K562 (cell line): Measurements from ENCODE around the gene MTCH2. TPM values are rescaled to one million over a fixed set of nuclear protein-coding genes. Genes with fewer than 3 reads are reported as not detected.

Experiments
- ATAC-seq: fragments of 200-7000 bp; cut with Tn5 transposase; 3 replicates; pipeline ENCODE4 v1.9.1; 2020; ENCODE audit warnings: moderate library complexity
- BruUV-seq: library from RNA; stranded (reverse); fragments of 400-500 nt; replicated peaks from 2 replicates; lab custom pipeline; 2021; lab: Mats Ljungman, UMichigan
- CTCF ChIA-PET: fragments of 300-600 bp; formaldehyde crosslinking; extraction: SDS; loops from one replicate; lab custom pipeline; 2021; ENCODE audit warnings: low intra/inter-chr PET ratio; lab: Yijun Ruan, JAX
- POLR2A ChIA-PET: fragments of 300-600, 350-650 bp; sonication (Branson Sonifier 250); formaldehyde crosslinking; extraction: SDS; loops from one replicate; lab custom pipeline; 2021; ENCODE audit warnings: antibody characterized with exemption, inconsistent platforms; lab: Yijun Ruan, JAX
- DNase-seq, 4 experiments: peaks; one replicate each; pipeline versions ENCODE4 v3.0.0 to v3.0.0-alpha.2; 2011 to 2018; ENCODE audit warnings: low spot score in 3 of 4, mixed read lengths in 3 of 4; ENCODE audit errors: extremely low read depth in 1 of 4
- FAIRE-seq: peaks from 2 replicates; lab custom pipeline; 2011; peaks lifted over from hg19 to GRCh38; lab: Jason Lieb, UNC
- H2AFZ ChIP-seq: 2 replicates; pipeline ENCODE4 v1.6.0; 2011; ENCODE audit warnings: low read depth, low read length, control low read depth, inconsistent platforms
- H3K27ac ChIP-seq: fragments of 200-600 bp; 3 replicates; pipeline ENCODE4 v1.8.0; 2011; ENCODE audit warnings: low read depth, mild to moderate bottlenecking, control low read depth, inconsistent platforms, low read length, moderate library complexity, mixed read lengths; ENCODE audit errors: extremely low read depth
- H3K27me3 ChIP-seq, 2 experiments: fragments of 300-600 bp in 1 of 2; 2 replicates in 1 of 2; 3 replicates in 1 of 2; pipeline versions ENCODE4 v1.6.0 to v1.8.0; 2011; ENCODE audit warnings: inconsistent platforms in 2 of 2, low read length in 2 of 2, mild to moderate bottlenecking in 1 of 2, mixed read lengths in 1 of 2, moderate library complexity in 1 of 2; ENCODE audit not compliant: control insufficient read depth in 2 of 2, insufficient read depth in 2 of 2
- H3K36me3 ChIP-seq: fragments of 300-600 bp; 3 replicates; pipeline ENCODE4 v1.8.0; 2011; ENCODE audit warnings: mild to moderate bottlenecking, low read length, inconsistent platforms; ENCODE audit not compliant: control insufficient read depth, insufficient read depth
- H3K4me1 ChIP-seq, 2 experiments: fragments of 200-600 bp in 1 of 2; replicated peaks in 1 of 2; 2 replicates in 1 of 2; 3 replicates in 1 of 2; pipeline versions ENCODE4 v1.5.1 to v1.8.0; 2011; ENCODE audit warnings: inconsistent platforms in 2 of 2, low read length in 2 of 2, mild to moderate bottlenecking in 1 of 2, mixed read lengths in 1 of 2, moderate library complexity in 1 of 2; ENCODE audit not compliant: control insufficient read depth in 2 of 2, insufficient read depth in 2 of 2
- H3K4me2 ChIP-seq: 2 replicates; pipeline ENCODE4 v1.6.1; 2011; ENCODE audit warnings: low read length, control low read depth, inconsistent platforms, mixed read lengths; ENCODE audit not compliant: insufficient read depth
- H3K4me3 ChIP-seq: fragments of 200-600 bp; sonication (generic), shearing (Covaris generic); 2 replicates; pipeline ENCODE4 v1.5.1; 2016; ENCODE audit warnings: control low read depth, inconsistent platforms
- H3K79me2 ChIP-seq: fragments of 200-600 bp; 3 replicates; pipeline ENCODE4 v1.8.0; 2011; ENCODE audit warnings: low read length, inconsistent platforms; ENCODE audit not compliant: control insufficient read depth, insufficient read depth
- H3K9ac ChIP-seq, 2 experiments: 2 replicates each; pipeline versions ENCODE4 v1.6.0 to v1.6.1; 2011; ENCODE audit warnings: low read depth in 2 of 2, low read length in 2 of 2, control low read depth in 1 of 2, inconsistent platforms in 1 of 2, mild to moderate bottlenecking in 1 of 2, mixed read lengths in 1 of 2; ENCODE audit not compliant: insufficient read depth in 1 of 2
- H3K9me1 ChIP-seq: one replicate; pipeline ENCODE4 v1.6.0; 2011; ENCODE audit warnings: inconsistent platforms, mild to moderate bottlenecking, low read length, moderate library complexity; ENCODE audit not compliant: control insufficient read depth, insufficient read depth
- H3K9me3 ChIP-seq: replicated peaks from 2 replicates; pipeline ENCODE4 v1.5.1; 2011; ENCODE audit warnings: low read depth, low read length, inconsistent platforms; ENCODE audit not compliant: control insufficient read depth, insufficient read depth
- H4K20me1 ChIP-seq: replicated peaks from 2 replicates; pipeline ENCODE4 v1.6.1; 2011; ENCODE audit warnings: low read length, inconsistent platforms, mixed read lengths; ENCODE audit not compliant: control insufficient read depth, insufficient read depth
- BHLHE40 ChIP-seq: IDR thresholded peaks from 2 replicates; pipeline ENCODE4 v1.6.1; 2011; ENCODE audit warnings: low read length, improper control_type of control experiment
- CUX1 ChIP-seq: fragments of 200-800 bp; sonication (Bioruptor generic); IDR thresholded peaks from 2 replicates; pipeline ENCODE4 v1.6.1; 2016; ENCODE audit warnings: missing genetic modification characterization, missing compliant biosample characterization
- NBN ChIP-seq: fragments of 450-650 bp; IDR thresholded peaks from 2 replicates; pipeline ENCODE4 v1.6.1; 2016; ENCODE audit warnings: low read depth, mild to moderate bottlenecking
- SMARCA5 ChIP-seq: fragments of 450-650 bp; IDR thresholded peaks from 2 replicates; pipeline ENCODE4 v1.6.1; 2016
- ZBTB33 ChIP-seq: sonication (generic); formaldehyde crosslinking; IDR thresholded peaks from 2 replicates; pipeline ENCODE4 v1.8.1; 2023; ENCODE audit warnings: mild to moderate bottlenecking, missing genetic modification reagents
- WGBS: fragments of 100-300 bp; shearing (Covaris generic); methylation state at CpG from one replicate; pipeline ENCODE4 v1.1.6; 2016; ENCODE audit warnings: low coverage, mixed read lengths; ENCODE audit not compliant: insufficient coverage; ENCODE audit errors: missing lambda C conversion rate; 5-methylcytosine and 5-hydroxymethylcytosine counted together
- in situ Hi-C: fragments of 300-500 bp; cut with MboI; formaldehyde crosslinking; loops from 4 replicates; pipeline ENCODE4 v1.15.0; 2018; ENCODE audit warnings: inconsistent platforms, mixed read lengths
- intact Hi-C: fragments of 100-400 bp; cut with micrococcal nuclease; formaldehyde crosslinking; loops from 2 replicates; pipeline ENCODE4 v1.14.2; 2022
- polyA plus RNA-seq, 8 experiments: library from polyadenylated mRNA; depleted of rRNA in 4 of 8; stranded (reverse) in 5 of 8; unstranded in 3 of 8; fragments of >200 nt; fragmentation: Nextera tagmentation in 2 of 8; fragmentation: Illumina TruSeq in 1 of 8; extraction: Ambion mirVana in 2 of 8; extraction: Trizol in 1 of 8; gene quantifications; 2 replicates each; pipeline versions ENCODE4 v1.2.1 to v1.2.3, GENCODE V29; 2011 to 2014; ENCODE audit warnings: inconsistent platforms in 1 of 8, missing spikeins in 1 of 8
- total RNA-seq, 7 experiments: library from RNA; depleted of rRNA in 6 of 7; stranded (reverse); fragments of >200 nt in 6 of 7; fragmentation: Illumina TruSeq in 2 of 7; extraction: Trizol in 2 of 7; gene quantifications; 2 replicates each; pipeline versions ENCODE4 v1.2.1 to v1.2.3, GENCODE V29; 2011 to 2021; ENCODE audit warnings: low replicate concordance in 1 of 7

Gene MTCH2
- total and polyA plus RNA-seq, 9 of the 15 experiments (the other 6 are each of a cell fraction or from before 2014, with no cell fraction given): 95.4 to 620 (median 198) TPM

DNA sequence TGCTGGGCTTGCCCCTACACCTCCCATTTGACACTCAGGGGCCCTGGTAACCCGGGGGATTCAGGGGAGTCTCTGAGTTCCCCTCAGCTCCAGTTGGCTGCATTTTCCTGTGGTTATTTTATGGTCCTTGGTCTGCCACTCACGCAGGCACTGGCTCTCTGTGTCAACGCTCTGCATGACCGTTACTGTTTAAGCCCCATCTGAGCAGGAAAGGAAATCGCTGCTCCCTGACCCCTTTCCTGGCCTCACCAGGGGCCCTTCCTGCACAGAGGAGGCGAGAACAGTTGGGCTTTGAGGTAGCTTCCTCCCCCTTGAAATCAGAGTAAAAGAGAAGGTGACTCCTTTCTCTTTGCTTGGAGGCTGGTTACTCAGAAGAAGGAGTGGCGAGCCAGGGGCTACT is 50.6 kb downstream of the MTCH2 start:
- H3K27me3 ChIP-seq: peaks cover 24 to 35% of the 10 kb centered on the region in 2 experiments
- H3K36me3 ChIP-seq: no peaks in the 10 kb centered on the region
- intact Hi-C loops: no loop called here
- DNase-seq (no peak), FAIRE-seq (no peak), ATAC-seq (no peak)
- BruUV-seq: no TSS peak
- H3K9ac ChIP-seq: no peak overlapping the region
- WGBS: 19% methylated on average over 7 of the region's 7 CpGs
- in situ Hi-C loops: no loop called here
- peaks cover 3% of the 10 kb centered on the region for H3K9me1 ChIP-seq
- H3K4me3 ChIP-seq: no peak overlapping the region
- ChIA-PET POLR2A (interaction anchor here (0.6 to 1.3 kb wide), 2 partner anchors 14 to 32 kb away, joined by 3 to 4 read pairs; no protein-coding TSS in a partner anchor), CTCF (no interaction called here)
- no peak overlapping the region for H3K27ac ChIP-seq
- no peaks in the 10 kb centered on the region for H4K20me1 ChIP-seq
- peaks cover 0 to 21% of the 10 kb centered on the region in 2 experiments; a peak in 2 of 5 replicates for H3K4me1 ChIP-seq
- no peaks in the 10 kb centered on the region for H3K79me2 ChIP-seq
- H3K4me2 ChIP-seq: no peak overlapping the region
- TF ChIP-seq BHLHE40: no peak
- no peak for TF ChIP-seq SMARCA5
- no peak for TF ChIP-seq NBN
- TF ChIP-seq, all 486 proteins: peak for 0
- Histone ChIP-seq H3K9me3 (no peaks in the 10 kb centered on the region), H2AFZ (no peak overlapping the region)

GRCh38 chr11:47589977-47590861 is 52.1 kb downstream of the MTCH2 start:
- no peak overlapping the region for H3K9ac ChIP-seq
- 95% methylated on average over 53 of the region's 122 CpGs for WGBS
- no peaks in the 10 kb centered on the region for H3K9me3 ChIP-seq
- no peak for DNase-seq
- H3K36me3 ChIP-seq: peaks cover under 1% of the 10 kb centered on the region; the same call in 1 of the 3 replicates
- H3K27ac ChIP-seq: no peak overlapping the region
- FAIRE-seq: no peak
- BruUV-seq: no TSS peak
- peaks cover 3% of the 10 kb centered on the region for H3K9me1 ChIP-seq
- TF ChIP-seq ZBTB33 (peak; percentile 83; the same call in 1 of the 2 replicates), CUX1 (CRISPR knock-in tag) (no peak)
- H3K27me3 ChIP-seq: peaks cover 21 to 29% of the 10 kb centered on the region in 2 experiments
- in situ Hi-C loops (no loop called here), intact Hi-C loops (no loop called here)
- peaks cover 0 to 21% of the 10 kb centered on the region in 2 experiments; a peak in 2 of 5 replicates for H3K4me1 ChIP-seq
- H3K4me2 ChIP-seq: no peak overlapping the region
- H3K4me3 ChIP-seq: no peak overlapping the region
- H3K79me2 ChIP-seq: no peaks in the 10 kb centered on the region
- ATAC-seq: no peak
- POLR2A ChIA-PET: no interaction called here
- H2AFZ ChIP-seq: no peak overlapping the region
- CTCF ChIA-PET: no interaction called here
- no peaks in the 10 kb centered on the region for H4K20me1 ChIP-seq
